ENCODE data around the gene ZWILCH.
"Not testable (repeated sequence)": the region's sequence is repeated elsewhere in the genome, so short reads cannot be mapped to it uniquely, and the experiment has no call there.

ZWILCH gene

DNA sequence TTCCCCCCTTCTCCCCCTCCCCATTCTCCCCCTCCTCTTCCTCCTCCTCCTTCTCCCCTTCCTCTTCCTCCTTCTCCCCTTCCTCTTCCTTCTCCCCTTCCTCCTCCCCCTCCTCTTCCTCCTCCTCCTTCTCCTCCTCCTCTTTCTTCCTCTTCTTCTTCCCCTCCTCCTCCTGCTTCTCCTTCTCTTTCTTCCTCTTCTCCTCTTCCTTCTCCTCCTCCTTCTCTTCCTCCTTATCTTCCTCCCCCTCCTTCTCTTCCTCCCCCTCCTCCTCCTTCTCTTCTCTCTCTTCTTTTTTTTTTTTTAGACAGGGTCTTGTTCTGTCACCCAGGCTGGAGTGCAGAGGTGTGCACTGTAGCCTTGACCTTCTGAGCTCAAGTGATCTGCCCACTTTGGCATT is 81.9 kb downstream of the ZWILCH start:
- DNase-seq, result no peak

DNA sequence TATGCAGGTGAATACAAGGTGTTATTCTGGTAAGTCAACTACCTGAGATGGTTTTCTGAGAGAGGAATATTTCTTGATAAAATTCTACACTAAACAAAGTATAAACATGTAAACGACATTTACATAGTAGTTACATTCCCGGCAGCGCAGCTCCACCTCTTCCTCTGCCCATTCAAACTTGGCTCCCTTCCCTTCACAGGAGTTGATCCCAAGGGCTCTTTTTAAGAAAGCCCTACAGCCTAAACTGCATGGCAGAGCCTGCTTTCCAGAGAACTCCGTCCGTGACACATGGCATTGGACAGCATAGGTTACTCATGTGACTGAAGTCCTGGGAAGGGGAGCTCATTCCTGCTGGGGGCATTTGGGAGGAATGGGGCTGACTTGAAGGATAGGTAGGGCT is 82.6 kb downstream of the ZWILCH start:
- DNase-seq, result no peak

DNA sequence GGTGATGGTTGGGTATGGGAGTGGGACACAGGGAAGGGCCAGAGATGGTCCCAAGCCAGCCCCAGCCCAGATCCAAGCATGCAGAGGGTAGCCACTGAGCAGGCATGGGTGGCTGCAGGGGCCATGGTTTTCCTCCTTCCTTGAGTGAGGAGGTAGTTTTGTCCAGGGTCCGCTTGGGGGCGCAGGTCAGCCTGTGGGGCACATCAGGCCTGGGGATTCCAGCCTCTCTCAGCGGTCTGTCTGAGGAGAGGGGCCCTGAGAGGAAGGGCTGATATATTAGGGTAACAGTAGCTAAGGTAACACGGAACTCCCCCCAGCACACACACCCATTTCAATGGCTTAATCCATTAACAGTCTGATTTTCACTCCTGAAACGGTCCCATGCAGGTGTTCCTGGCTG is 83.4 kb downstream of the ZWILCH start:
- no peak for DNase-seq

DNA sequence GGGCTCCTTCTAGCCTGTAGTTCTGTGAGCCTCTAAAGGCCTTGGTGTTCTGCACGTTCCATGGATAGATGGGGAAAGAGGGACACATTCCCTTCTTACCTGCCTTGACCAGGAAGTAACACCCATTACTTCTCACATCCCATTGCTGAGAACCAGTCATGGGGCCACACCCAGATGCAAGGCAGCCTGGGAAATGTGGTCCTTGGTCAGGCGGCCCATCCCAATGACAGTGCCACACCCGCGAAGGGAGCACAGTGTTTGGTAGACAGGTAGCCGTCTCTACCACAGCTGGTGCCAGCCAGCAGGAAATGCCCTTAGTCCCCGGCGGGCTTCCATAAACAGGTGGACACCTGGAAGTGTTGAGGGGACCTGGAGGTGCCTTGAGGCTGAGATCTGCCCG is 83.8 kb downstream of the ZWILCH start:
- no peak for DNase-seq

DNA sequence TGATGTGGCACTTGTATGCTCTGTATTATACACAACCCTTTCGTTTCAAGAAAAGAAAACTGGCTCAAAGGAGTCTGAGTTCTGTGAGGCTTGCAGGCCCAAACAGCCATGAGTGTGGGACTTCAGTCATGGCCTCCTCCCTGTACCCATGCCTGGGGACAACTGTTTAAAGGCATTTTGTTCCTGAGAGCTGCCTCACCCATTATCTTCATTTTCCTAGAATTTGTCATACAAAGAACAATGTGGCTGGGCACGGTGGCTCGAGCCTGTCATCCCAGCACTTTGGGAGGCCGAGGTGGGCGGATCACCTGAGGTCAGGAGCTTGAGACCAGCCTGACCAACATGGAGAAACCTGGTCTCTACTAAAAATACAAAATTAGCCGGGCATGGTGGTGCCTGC is 84.3 kb downstream of the ZWILCH start:
- not testable (repeated sequence) for DNase-seq

DNA sequence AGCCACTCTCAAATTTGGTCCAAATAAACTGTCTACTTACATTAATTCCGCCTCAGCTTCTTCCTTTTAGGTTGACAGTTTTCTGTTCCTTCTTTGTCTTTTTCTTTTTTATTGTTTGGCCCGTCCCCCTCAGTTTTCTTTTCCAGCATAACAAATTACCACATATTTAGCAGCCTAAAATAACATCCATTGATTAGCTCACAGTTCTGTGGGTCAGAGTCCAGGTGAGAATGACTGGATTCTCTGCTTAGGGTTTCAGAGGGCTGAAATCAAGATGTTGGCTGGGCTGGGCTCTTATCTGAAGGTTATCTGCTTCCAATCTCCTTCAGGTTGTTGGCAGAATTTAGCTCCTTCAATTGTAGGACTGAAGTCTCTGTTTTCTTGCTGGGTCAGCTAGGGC is 85.3 kb downstream of the ZWILCH start:
- DNase-seq, result no peak

DNA sequence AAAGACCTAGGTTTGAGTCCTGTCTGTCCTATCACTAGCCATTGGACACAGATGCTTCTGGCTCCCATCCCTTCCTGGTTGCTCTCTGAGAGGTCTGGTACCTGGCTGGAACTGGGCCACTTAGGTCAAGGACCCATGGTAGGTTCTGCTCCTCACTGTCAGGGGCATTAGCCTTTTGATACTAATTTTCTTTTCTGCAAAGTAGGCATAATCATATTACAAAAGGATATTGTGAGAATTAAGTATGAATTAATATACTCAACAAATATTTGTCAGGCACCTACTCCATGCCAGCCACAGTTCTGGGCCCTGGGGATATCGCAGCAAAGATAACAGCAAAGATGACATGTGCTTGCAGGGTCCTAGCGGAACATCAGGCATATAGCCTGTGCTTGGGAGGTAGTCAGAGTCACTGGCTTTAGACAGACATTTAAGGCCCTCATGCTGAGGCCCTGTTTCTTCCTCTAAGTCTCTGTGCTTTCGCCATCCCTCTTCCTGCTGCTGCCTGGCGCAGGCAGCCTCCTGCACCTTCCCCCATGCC is 86.3 kb downstream of the ZWILCH start:
- no peak for DNase-seq

DNA sequence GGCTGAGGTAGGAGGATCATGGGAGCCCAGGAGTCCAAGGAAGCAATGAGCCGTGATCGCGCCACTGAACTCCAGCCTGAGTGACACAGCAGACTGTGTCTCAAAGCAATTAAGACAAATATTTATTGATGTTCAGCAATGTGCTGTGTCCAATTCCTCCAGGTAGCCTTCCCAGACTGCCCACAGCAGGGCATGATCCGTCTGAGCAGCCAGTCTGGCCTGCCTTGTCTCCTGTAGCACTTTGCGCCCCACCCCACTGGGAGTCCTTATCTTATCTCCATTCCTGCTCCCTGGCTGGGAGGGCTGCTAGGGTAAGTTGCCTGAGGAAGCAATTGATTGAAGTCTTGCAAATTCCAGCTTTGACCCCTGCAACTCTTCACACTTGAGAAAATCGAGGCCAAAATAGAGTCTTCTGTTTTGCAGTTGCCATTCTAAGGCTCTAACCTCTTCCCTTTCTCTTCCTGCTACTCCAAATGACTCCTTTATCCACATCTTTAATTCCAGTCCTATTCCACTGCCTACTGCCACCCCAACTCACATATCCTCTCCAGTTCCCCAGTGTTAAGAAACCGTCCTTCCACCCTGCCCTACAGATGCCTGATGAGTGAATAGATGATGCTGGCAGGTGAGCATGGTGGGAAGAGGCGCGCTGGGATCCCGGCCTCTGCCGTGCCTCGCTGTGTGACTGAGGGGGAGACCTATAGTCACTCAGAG is 87.5 kb downstream of the ZWILCH start:
- DNase-seq, result no peak

DNA sequence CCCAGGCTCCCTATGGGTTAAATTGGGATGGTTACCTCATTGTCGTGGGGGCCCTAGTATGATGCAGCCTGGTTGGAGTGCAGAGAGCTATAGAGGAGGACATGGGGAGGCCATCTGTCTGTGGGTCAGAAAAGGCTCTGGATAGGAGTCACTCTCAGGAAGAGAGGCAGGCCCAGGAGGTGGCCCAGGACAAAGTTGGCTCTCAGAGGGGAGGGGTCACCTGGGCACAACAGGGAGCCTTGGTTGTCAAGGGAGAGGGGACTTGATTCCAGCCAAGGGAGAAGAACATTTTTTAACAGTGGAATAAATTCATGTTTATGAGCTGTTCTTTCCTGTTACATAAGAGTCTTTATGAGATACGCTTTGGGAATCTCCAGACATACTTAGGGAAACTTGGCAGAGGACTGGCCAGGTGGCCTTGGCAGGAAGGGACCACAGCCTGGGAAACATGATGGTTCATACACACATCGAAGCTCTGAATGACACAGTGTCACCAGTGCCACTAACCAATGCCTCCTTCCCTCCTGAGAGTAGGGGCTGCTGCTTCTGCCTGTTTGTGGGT is 88.2 kb downstream of the ZWILCH start:
- DNase-seq, result no peak

DNA sequence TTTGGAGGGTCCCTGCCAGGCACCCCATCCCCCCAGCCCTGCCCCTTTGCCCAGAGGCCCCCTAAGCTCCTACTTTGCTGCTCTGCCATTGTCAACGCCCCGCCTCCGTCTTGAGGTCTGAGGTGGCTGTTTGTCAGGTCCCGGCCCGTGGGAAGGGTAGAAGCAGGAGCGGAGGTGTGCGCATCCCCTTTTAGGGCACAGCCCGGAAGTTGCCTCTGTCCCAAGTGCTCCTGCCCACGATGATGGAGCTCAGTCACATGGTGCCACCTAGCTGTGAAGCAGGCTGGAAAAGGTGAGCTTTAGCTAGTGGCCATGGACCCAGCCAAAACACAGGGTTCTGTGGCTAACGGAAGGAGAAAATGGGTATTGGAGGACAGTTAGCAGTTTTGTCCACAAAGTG is 89.2 kb downstream of the ZWILCH start:
- no peak for DNase-seq

DNA sequence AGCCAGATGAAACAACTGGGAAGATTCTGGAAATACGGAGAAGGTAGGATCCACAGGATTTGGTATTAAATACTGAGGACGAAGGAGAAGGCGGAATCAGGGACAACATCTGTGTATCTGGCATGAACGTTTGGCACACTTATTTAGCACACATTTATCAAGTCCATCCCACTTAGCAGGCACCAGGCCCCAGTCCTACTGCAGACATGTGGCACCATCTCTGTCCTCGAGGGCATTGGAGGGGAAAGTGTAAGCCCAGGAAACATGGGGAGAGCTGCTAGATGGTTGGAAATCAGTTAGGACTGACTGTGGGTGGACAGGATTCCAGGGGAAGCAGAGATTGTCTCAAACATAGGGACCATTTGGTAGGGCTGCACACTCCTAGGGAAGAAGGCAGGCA is 89.7 kb downstream of the ZWILCH start:
- no peak for DNase-seq

DNA sequence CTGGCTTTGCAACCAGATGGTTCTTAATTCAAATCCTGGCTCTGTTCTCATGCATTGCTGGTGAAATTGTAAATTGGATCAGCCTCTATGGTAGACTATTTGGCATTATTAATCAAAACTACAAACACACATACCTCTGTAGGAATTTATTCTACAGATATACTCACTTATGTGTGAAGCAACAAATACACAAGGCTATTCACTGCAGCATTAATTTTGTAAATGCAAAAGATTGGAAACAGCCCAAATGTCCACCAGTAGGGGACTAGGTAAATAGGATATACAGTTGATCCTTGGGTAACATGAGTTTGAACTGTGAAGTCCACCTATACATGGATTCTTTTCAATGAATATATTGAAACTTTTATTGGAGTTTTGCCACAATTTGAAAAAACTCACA is 90.2 kb downstream of the ZWILCH start:
- DNase-seq, result no peak

DNA sequence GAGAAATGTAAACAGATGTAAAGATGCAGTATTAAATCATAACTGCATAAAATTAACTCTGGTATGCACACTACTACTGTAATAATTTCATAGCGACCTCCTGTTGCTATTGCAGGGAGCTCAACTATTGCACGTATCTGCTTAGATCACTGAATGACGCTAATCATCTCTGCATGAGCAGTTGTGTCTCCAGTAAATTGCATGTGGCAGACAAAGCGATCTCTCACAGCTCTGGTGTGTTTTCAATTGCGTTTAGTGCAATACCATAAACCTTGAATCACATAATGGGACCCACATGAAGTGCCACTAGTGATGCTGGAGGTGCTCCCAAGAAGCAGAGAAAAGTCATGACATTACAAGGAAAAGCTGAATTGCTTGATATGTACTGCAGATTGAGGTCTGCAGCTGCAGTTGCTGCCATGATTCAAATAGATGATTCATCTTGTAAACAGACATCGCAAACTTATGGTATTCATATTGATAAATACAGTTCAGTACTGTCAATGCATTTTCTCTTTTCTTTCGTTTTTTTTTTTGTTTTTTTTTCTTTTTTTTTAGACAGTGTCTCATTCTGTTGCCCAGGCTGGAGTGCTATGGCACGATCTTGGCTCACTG is 90.9 kb downstream of the ZWILCH start:
- no peak for DNase-seq

DNA sequence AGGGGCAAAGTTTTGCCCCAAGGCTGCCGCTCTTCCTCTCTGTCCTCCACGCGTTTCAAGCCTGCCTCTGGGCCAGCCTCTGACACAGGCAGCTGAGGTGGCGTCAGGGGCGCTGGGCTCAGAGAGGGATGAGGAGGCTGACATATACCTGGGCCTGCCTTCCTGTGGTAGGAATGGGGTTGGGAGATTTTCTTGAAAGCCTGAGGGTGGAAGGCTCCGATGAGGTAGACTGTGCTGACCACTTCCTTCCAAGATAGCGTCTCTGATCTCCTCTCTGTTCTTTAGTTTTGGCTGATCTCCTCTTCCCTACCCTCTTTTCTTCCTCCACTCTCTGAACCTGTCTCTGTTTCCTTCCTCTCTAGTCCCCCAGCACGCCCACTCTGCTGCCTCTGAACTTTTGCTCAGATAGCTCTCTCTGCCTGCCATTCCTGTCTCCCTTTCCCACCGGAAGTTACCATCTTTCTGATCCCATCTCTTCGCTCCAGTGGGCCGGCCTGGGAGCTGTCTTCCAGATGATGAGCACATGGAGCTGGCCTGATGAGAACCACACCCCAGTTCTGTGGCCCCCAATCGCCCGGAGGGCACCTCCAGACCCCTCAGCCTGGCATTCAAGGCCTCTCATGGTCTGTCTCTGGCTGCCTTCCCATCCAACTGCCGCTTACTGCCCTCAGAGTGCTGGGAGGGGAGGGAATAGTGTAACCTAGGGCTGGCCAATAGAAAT is 93.1 kb downstream of the ZWILCH start:
- no peak for DNase-seq

All from stimulated activated CD4-positive, alpha-beta T cell treated with anti-CD3 and anti-CD28 coated beads, Interleukin-4, amount 100 ng/mL, for 1 hour (primary cell).